Adrenal gland (tissue), 12 donors: ENCODE results near the gene PANX2. TPM values are rescaled to one million over a fixed set of nuclear protein-coding genes. Genes with fewer than 3 reads are reported as not detected.

ENCODE experiments used
- DNase-seq, 7 donors: peaks; one replicate each; pipeline ENCODE4 v3.0.0-alpha.2; 2019 to 2020
- H3K27ac ChIP-seq, 5 donors: fragments of 200-600 bp; sonication (generic) in 4 of 5; 1 replicate in 3 of 5; 2 replicates in 2 of 5; pipeline versions ENCODE4 v1.5.1 to v1.8.0; 2016 to 2020; ENCODE audit warnings: mild to moderate bottlenecking in 1 of 5
- H3K27me3 ChIP-seq: fragments of 200-600 bp; 2 replicates; pipeline ENCODE4 v1.8.0; 2021
- H3K36me3 ChIP-seq, 2 donors: fragments of 200-600 bp; replicated peaks in 1 of 2; 1 replicate in 1 of 2; 2 replicates in 1 of 2; pipeline versions ENCODE4 v1.5.1 to v1.8.0; 2018 to 2022
- H3K4me1 ChIP-seq, 2 donors: fragments of 200-600 bp; replicated peaks in 1 of 2; 1 replicate in 1 of 2; 2 replicates in 1 of 2; pipeline versions ENCODE4 v1.5.1 to v1.8.0; 2018 to 2021
- H3K4me3 ChIP-seq, 4 donors: fragments of 200-600 bp; sonication (generic) in 3 of 4; one replicate each; pipeline ENCODE4 v1.5.1; 2016 to 2018
- H3K9me3 ChIP-seq, 3 donors: fragments of 200-600 bp; sonication (generic) in 1 of 3; replicated peaks in 1 of 3; 1 replicate in 2 of 3; 2 replicates in 1 of 3; pipeline versions ENCODE4 v1.5.1 to v1.8.0; 2016 to 2021
- CTCF ChIP-seq, 6 experiments: fragments of 450-650 bp in 4 of 6; fragments of 200-600 bp in 2 of 6; sonication (generic) in 1 of 6; IDR thresholded peaks; 1 replicate in 5 of 6; 2 replicates in 1 of 6; pipeline versions ENCODE4 v1.5.1 to v1.8.0; 2016 to 2021; ENCODE audit warnings: antibody characterized with exemption in 6 of 6, mild to moderate bottlenecking in 2 of 6, moderate library complexity in 1 of 6
- POLR2A ChIP-seq, 2 donors: fragments of 450-650 bp; IDR thresholded peaks; one replicate each; pipeline ENCODE4 v1.6.1; 2017; ENCODE audit warnings: antibody characterized with exemption in 2 of 2, mild to moderate bottlenecking in 2 of 2, moderate library complexity in 1 of 2
- WGBS, 4 donors: extraction: QIAGEN DNeasy Blood & Tissue Kit in 2 of 4; methylation state at CpG; one replicate each; pipeline versions ENCODE4 v1.1.5 to v1.1.7; 2013 to 2017; 5-methylcytosine and 5-hydroxymethylcytosine counted together
- intact Hi-C, 2 donors: fragments of 100-400 bp; cut with DNase I; formaldehyde crosslinking; loops; one replicate each; pipeline versions ENCODE4 v1.14.1 to v1.15.0; 2022 to 2023
- polyA plus RNA-seq, 3 donors: library from polyadenylated mRNA; stranded (reverse); fragments of 200-250 nt in 2 of 3; fragments of 350-450 nt in 1 of 3; fragmentation: Illumina TruSeq in 1 of 3; extraction: RNeasy Lipid Tissue Mini Kit (QIAGEN cat#74804) in 1 of 3; gene quantifications; one replicate each; pipeline ENCODE4 v1.2.3, GENCODE V29; 2013 to 2014
- total RNA-seq, 9 donors: library from RNA; depleted of rRNA in 4 of 9; stranded (reverse); fragments of >200 nt in 4 of 9; fragments of 120-200 nt in 1 of 9; fragmentation: NEBNext Ultra II Directional in 1 of 9; extraction: Animal tissue kit (Norgen Biotek cat#: 25700) in 1 of 9; gene quantifications; one replicate each; pipeline versions ENCODE4 v1.1.0 to v1.2.4, GENCODE V29; 2013 to 2023
- donor health status: healthy with polysubstance abuse.
- donor health status: Bipolar disorder and iron deficiency.
- donor health status: DM: yes; HTN: yes; CAD: no.
- donor health status: DM: no; HTN: no; CAD: no.
- donor health status: DM: no; HTN: no; CAD: no.
- donor health status: DM: yes; HTN: yes; CAD: no.

PANX2 gene
- total and polyA plus RNA-seq, 12 donors: 0.22 to 4.1 (median 0.70) TPM

- TF ChIP-seq POLR2A (IDR thresholded peaks at IDR 0.05) (no peak), CTCF (IDR thresholded peaks at IDR 0.05) (no peak)
- peak; percentile 81 to 93 (median 87) for DNase-seq
- H3K27me3 ChIP-seq: no peaks in the 10 kb centered on the region
- H3K27ac ChIP-seq: no peak overlapping the region
- intact Hi-C loops: no loop called here
- no peaks in the 10 kb centered on the region for H3K4me1 ChIP-seq
- peaks cover 0 to 83% of the 10 kb centered on the region in 2 donors for H3K36me3 ChIP-seq
- WGBS, 4 donors: 66 to 85% (median 74%) methylated on average over 17 to 42 of the region's 42 CpGs
- no peaks in the 10 kb centered on the region for H3K9me3 ChIP-seq
- no peak overlapping the region for H3K4me3 ChIP-seq
Measured at GRCh38 chr22:50218996-50219727, 48.6 kb downstream of the PANX2 start.

- no peak overlapping the region for H3K27ac ChIP-seq
- TF ChIP-seq CTCF (IDR thresholded peaks at IDR 0.05): no peak
- TF ChIP-seq POLR2A (IDR thresholded peaks at IDR 0.05): no peak
- WGBS, 4 donors: 82 to 94% (median 87%) methylated on average over 9 to 25 of the region's 25 CpGs
Measured at GRCh38 chr22:50219800-50220602, 49.5 kb downstream of the PANX2 start.

DNA sequence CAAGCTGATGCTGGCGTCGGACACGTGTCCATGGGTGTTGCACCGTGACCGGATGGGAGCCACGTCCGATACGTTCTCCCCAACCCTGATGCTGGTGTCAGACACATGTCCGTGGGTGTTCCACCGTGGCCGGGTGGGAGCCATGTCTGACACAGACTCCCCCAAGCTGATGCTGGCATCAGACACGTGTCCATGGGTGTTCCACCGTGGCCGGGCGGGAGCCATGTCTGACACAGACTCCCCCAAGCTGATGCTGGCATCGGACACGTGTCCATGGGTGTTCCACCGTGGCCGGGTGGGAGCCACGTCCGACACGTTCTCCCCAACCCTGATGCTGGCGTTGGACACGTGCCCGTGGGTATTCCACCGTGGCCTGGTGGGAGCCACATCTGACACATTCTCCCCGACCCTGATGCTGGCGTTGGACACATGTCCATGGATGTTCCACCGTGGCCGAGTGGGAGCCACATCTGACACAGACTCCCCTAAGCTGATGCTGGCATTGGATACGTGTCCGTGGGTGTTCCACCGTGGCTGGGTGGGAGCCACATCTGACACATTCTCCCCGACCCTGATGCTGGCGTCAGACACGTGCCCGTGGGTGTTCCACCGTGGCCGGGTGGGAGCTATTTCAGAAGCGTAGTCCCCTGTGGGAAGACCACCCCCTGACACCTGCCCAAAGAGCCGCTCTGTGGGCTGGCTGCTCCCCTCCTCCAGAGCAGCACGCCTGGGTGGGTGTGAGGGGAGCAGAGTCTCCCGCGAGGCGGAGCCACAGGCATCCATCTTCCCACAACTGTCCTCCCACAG lies 50.3 kb downstream of the PANX2 start:
- TF ChIP-seq POLR2A (IDR thresholded peaks at IDR 0.05) (no peak), CTCF (IDR thresholded peaks at IDR 0.05) (no peak)
- intact Hi-C loops: no loop called here

More at GRCh38 chr22:50219800-50220602, 49.5 kb downstream of the PANX2 start:
- Histone ChIP-seq H3K4me1 (no peaks in the 10 kb centered on the region), H3K4me3 (no peak overlapping the region), H3K27me3 (no peaks in the 10 kb centered on the region), H3K36me3 (peaks cover 0 to 83% of the 10 kb centered on the region in 2 donors), H3K9me3 (no peaks in the 10 kb centered on the region)
- DNase-seq: no peak
- intact Hi-C loops: no loop called here

More for the DNA sequence above, 50.3 kb downstream of the PANX2 start:
- Histone ChIP-seq H3K36me3 (peaks cover 0 to 86% of the 10 kb centered on the region in 2 donors), H3K27ac (no peak overlapping the region), H3K4me1 (no peaks in the 10 kb centered on the region), H3K4me3 (no peak overlapping the region), H3K27me3 (no peaks in the 10 kb centered on the region), H3K9me3 (no peaks in the 10 kb centered on the region)
- no peak for DNase-seq
- 91 to 95% (median 95%) methylated on average over 26 to 45 of the region's 45 CpGs for WGBS, 4 donors
